RWPE1 (cell line): Measurements from ENCODE around the gene NPHP3.

Experiments used
- CTCF ChIA-PET: fragments of 350-600 bp; sonication (Branson Sonifier 250); formaldehyde crosslinking; extraction: SDS; loops from one replicate; lab custom pipeline; 2021; lab: Yijun Ruan, JAX
- POLR2A ChIA-PET: fragments of 400-600 bp; formaldehyde crosslinking; extraction: SDS; loops from one replicate; lab custom pipeline; 2020; ENCODE audit warnings: antibody characterized with exemption; ENCODE audit not compliant: low non-redundant PET; lab: Yijun Ruan, JAX
- DNase-seq: peaks from one replicate; pipeline ENCODE4 v3.0.0; 2012; ENCODE audit warnings: low spot score
- H3K27ac ChIP-seq: fragments of 450-650 bp; 2 replicates; pipeline ENCODE4 v1.5.1; 2017
- TF ChIP-seq, protein P1 (sequence below): fragments of 450-650 bp; conservative IDR thresholded peaks from 2 replicates; pipeline ENCODE4 v1.5.1; 2017; ENCODE audit warnings: low read depth, mild to moderate bottlenecking

The NPHP3 gene

DNA sequence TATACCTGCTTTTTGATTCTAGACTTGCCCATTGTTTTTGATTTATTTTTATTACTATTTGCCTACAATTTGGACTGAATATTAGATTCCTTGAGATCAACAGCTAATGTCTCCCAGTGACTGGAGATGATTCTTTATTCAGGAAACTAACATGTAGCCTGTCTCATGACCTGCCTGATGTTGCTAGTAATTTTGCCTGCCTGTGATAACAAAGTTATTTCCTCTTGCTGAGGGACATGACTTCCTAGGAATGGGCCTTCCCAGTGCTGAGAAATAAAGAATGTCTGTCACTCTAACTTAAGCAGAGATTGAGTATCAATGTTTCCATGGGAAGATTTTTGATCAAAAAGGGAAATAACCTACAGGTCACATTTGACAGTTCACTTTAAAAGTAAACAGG, 13.4 kb upstream of the NPHP3 start:
- POLR2A ChIA-PET = no interaction called here
- CTCF ChIA-PET = no interaction called here

DNA sequence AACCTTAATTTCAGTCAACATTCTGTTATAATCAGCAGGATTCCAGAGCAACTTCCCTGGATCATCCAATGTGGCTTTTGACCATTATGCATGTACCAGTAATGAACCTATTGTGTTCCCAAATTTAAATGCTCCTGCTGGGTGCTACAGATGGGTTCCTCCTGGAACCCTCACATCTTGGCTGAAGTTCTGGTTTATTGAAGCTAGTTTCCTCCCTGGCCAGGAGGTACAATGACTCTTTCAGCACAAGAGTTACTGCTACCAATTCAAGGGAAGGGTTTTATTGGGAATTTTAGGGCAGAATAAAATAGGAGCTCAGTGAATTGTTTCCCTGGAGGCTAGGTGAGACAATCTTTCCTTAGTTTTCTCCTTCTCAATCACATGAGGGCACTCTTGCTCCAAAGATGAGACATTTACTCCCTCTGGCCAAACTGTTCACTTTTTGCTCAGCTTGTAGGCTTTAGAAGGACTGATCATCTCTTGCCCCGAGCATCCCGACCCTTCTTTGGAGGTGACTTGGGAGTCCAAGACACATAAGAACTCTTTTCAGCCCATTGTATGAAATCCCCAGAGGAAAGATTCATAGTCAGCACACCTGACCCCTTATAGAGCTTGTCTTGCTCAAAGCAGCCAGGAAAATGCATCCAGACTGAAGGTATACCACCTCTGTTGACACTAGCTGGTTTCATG, 8.8 kb upstream of the NPHP3 start:
- ChIA-PET CTCF (interaction anchor here (0.6 to 1.3 kb wide), 11 partner anchors 40 to 748 kb away, joined by 3 to 12 read pairs (median 4); no protein-coding TSS in a partner anchor), POLR2A (no interaction called here)

More for the DNA sequence above, 13.4 kb upstream of the NPHP3 start:
- no peak overlapping the region for H3K27ac ChIP-seq
- TF ChIP-seq, protein P1, sequence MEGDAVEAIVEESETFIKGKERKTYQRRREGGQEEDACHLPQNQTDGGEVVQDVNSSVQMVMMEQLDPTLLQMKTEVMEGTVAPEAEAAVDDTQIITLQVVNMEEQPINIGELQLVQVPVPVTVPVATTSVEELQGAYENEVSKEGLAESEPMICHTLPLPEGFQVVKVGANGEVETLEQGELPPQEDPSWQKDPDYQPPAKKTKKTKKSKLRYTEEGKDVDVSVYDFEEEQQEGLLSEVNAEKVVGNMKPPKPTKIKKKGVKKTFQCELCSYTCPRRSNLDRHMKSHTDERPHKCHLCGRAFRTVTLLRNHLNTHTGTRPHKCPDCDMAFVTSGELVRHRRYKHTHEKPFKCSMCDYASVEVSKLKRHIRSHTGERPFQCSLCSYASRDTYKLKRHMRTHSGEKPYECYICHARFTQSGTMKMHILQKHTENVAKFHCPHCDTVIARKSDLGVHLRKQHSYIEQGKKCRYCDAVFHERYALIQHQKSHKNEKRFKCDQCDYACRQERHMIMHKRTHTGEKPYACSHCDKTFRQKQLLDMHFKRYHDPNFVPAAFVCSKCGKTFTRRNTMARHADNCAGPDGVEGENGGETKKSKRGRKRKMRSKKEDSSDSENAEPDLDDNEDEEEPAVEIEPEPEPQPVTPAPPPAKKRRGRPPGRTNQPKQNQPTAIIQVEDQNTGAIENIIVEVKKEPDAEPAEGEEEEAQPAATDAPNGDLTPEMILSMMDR = no peak
- DNase-seq = no peak

DNA sequence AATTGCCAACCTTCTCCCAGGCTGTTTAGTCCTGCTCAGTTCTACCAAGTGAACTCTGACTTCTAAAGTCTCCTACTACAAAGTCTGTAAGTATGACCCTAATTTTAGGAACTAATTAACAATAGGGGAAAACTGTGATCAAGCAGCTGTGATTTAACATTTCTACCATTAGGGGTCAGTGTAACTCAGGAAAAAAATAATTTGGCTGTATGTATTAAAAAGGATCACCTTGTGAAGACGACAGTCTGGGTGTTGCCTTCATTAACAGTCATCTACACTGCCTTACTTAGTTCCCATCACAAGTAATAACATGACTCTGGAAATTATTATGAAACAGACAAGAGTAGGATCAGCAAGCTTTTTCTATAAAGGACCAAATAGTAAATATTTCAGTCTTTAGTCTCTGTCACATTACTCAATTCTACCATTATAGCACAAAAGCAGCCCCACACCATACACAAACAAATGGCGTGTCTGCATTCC, 4.2 kb upstream of the NPHP3 start:
- POLR2A ChIA-PET = no interaction called here

More for the DNA sequence above, 8.8 kb upstream of the NPHP3 start:
- TF ChIP-seq, protein P1 = peak; percentile 36
- no peak overlapping the region for H3K27ac ChIP-seq
- DNase-seq = peak; percentile 34

DNA sequence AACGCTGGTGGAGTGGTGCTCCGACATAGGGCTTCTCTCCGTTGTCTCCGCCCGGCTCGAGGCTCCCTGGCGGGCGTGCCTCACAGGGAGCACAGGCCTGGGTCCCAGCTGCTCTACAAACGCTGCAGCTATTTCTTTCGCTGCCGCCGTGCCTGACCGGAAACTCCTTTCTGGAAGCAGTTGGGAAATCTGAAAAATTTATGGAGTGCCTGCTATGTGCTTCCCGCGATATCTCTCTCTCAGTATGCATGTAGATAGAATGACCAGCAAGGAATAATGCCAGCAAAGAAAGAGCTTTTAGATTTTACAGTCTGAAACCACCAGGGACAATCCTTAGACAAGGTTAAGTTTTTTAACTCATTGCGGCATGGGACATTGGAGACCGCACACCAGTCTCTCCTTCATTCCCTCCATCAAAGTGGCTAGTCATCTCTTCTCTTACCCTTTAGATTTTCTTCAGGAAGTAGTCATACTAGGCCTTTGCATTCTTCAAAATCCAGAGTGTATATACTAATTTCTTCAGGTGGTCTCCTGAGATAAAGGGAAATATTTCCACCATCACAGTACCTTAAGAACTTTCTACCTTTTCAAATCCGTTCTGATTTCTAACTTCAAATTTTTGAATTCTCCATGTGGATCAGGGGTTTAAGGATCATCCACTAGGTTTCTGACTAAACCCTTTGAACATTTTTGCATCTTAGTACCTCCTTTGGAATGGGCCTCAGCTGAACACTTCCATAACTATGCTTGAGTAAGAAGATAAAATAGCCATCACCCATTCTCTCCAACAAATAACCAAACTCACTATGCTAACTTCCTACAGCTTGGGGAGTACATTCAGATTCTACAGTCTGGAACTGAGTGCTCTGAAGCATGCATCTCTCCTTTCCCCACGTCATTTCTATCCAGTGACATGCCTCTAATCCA, 1.1 kb upstream of the NPHP3 start:
- DNase-seq = peak; percentile 24
- TF ChIP-seq, protein P1 = no peak
- CTCF ChIA-PET = interaction anchor here (0.8 kb wide), 1 partner anchor 14 kb away, joined by 4 read pairs; no protein-coding TSS in a partner anchor
- peak overlapping the region; percentile 93 for H3K27ac ChIP-seq
- POLR2A ChIA-PET = no interaction called here

More for the DNA sequence above, 4.2 kb upstream of the NPHP3 start:
- TF ChIP-seq, protein P1 = peak; percentile 79
- no peak overlapping the region for H3K27ac ChIP-seq
- CTCF ChIA-PET = interaction anchor here (0.6 to 1.8 kb wide), 7 partner anchors 313 to 883 kb away, joined by 3 to 7 read pairs (median 3); no protein-coding TSS in a partner anchor
- peak; percentile 16 for DNase-seq

DNA sequence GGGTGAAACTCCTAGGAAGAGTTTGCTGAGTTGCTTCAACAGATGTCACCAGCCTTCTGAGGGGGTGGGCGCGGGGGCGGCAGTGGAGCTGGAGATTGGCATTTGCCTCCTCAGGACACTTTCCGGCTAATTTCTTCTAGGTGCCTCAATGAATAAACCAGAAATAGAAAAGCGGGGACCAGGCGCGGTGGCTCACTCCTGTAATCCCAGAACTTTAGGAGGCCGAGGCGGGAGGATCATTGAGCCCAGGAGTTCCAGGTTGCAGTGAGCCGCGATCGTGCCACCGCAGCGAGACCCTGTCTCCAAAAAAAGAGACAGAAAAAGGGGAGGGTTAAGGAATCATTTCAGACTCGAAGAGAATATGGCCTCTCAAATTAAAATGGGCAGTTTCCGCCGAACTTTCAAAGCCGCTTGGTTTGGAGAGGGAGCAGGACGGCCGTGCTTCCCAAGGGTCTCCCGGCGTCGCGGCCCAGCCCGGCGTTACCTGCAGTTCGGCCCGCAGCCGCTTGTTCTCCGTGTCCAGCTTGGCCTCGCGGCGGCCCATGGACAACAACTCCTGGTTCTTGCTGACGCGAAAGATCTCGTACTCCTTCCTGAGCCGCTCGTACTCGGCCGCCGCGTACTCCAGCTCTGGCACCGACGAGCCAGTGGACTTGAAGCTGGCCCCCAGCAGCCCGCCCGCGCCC, 587 bp downstream of the NPHP3 start:
- CTCF ChIA-PET = interaction anchor here (0.5 to 0.6 kb wide), 2 partner anchors 38 to 120 kb away, joined by 3 to 4 read pairs; no protein-coding TSS in a partner anchor
- peak; percentile 36 for DNase-seq
- TF ChIP-seq, protein P1 = peak; percentile 38; the same call in 1 of the 2 replicates
- H3K27ac ChIP-seq = peak overlapping the region; percentile 95
- POLR2A ChIA-PET = no interaction called here
